Erythroblast (primary cell): ENCODE results near the gene SLC6A11.

Experiments used
- GATA1 ChIP-seq: IDR thresholded peaks from 2 replicates; pipeline ENCODE4 v1.6.1; 2011; ENCODE audit warnings: low read depth, mild to moderate bottlenecking, control low read depth, low read length, moderate library complexity
- POLR2A ChIP-seq: IDR thresholded peaks from 2 replicates; pipeline ENCODE4 v1.6.1; 2011; ENCODE audit warnings: mild to moderate bottlenecking, low read length

- TF ChIP-seq POLR2A = no peak
- TF ChIP-seq GATA1 = no peak
These were observed 117.0 kb downstream of the SLC6A11 start for GRCh38 chr3:10933021-10933420.
